ENCODE results near the gene C1orf21.

The C1orf21 gene

GRCh38 chr1:184461321-184461720, 74.5 kb downstream of the C1orf21 start:
- in situ Hi-C loops (cut with HindIII; ENCODE audit: low sequenced_read_pairs), result no loop called here

GRCh38 chr1:184462155-184462554, 75.3 kb downstream of the C1orf21 start:
- in situ Hi-C loops (cut with HindIII; ENCODE audit: low sequenced_read_pairs), result no loop called here
- DNase-seq (ENCODE audit: low read depth, low spot score), result no peak
- TF ChIP-seq CTCF (IDR thresholded peaks at IDR 0.05; ENCODE audit: low read depth, low read length), result no peak
- H3K4me3 ChIP-seq (ENCODE audit: low read depth, low read length), result no peak overlapping the region

More at GRCh38 chr1:184461321-184461720, 74.5 kb downstream of the C1orf21 start:
- TF ChIP-seq CTCF (IDR thresholded peaks at IDR 0.05; ENCODE audit: low read depth, low read length), result no peak
- H3K4me3 ChIP-seq (ENCODE audit: low read depth, low read length), result no peak overlapping the region
- no peak for DNase-seq (ENCODE audit: low read depth, low spot score)

- no peak for DNase-seq (ENCODE audit: low read depth, low spot score)
- in situ Hi-C loops (cut with HindIII; ENCODE audit: low sequenced_read_pairs), result no loop called here
- H3K4me3 ChIP-seq (ENCODE audit: low read depth, low read length), result no peak overlapping the region
- TF ChIP-seq CTCF (IDR thresholded peaks at IDR 0.05; ENCODE audit: low read depth, low read length), result no peak
Measured at GRCh38 chr1:184462990-184463389, 76.2 kb downstream of the C1orf21 start.

- TF ChIP-seq CTCF (IDR thresholded peaks at IDR 0.05; ENCODE audit: low read depth, low read length), result no peak
- no peak for DNase-seq (ENCODE audit: low read depth, low spot score)
- in situ Hi-C loops (cut with HindIII; ENCODE audit: low sequenced_read_pairs), result no loop called here
- H3K4me3 ChIP-seq (ENCODE audit: low read depth, low read length), result no peak overlapping the region
Measured at GRCh38 chr1:184463680-184464079, 76.9 kb downstream of the C1orf21 start.

GRCh38 chr1:184464757-184465156, 77.9 kb downstream of the C1orf21 start:
- no peak for TF ChIP-seq CTCF (IDR thresholded peaks at IDR 0.05; ENCODE audit: low read depth, low read length)
- H3K4me3 ChIP-seq (ENCODE audit: low read depth, low read length), result no peak overlapping the region
- in situ Hi-C loops (cut with HindIII; ENCODE audit: low sequenced_read_pairs), result no loop called here
- DNase-seq (ENCODE audit: low read depth, low spot score), result no peak

GRCh38 chr1:184465489-184466146, 78.8 kb downstream of the C1orf21 start:
- in situ Hi-C loops (cut with HindIII; ENCODE audit: low sequenced_read_pairs), result no loop called here
- no peak for DNase-seq (ENCODE audit: low read depth, low spot score)
- TF ChIP-seq CTCF (IDR thresholded peaks at IDR 0.05; ENCODE audit: low read depth, low read length), result peak; percentile 16
- H3K4me3 ChIP-seq (ENCODE audit: low read depth, low read length), result no peak overlapping the region

Data from astrocyte of the spinal cord (primary cell).